Nucleus accumbens (tissue), 56 donors: Measurements from ENCODE around the gene EXOC3L4.
A peak's percentile ranks its signal among the peaks of the same experiment; 100 is the strongest.
"Not testable (repeated sequence)": the region's sequence is repeated elsewhere in the genome, so short reads cannot be mapped to it uniquely, and the experiment has no call there.

Source experiments
- DNase-seq, 56 donors: peaks; one replicate each; lab custom pipeline; 2025; lab: John Stamatoyannopoulos, UW

Gene EXOC3L4

GRCh38 chr14:103117499-103117898 lies 23.0 kb downstream of the EXOC3L4 start:
- DNase-seq, result not testable (repeated sequence)

- peak in 16 of 56 donors; percentile 12 to 73 (median 34) for DNase-seq
These were observed 23.6 kb downstream of the EXOC3L4 start for GRCh38 chr14:103118018-103118662.

GRCh38 chr14:103118663-103119404 lies 24.3 kb downstream of the EXOC3L4 start:
- peak in 11 of 56 donors; percentile 13 to 59 (median 31) for DNase-seq

GRCh38 chr14:103119527-103119926 lies 25.0 kb downstream of the EXOC3L4 start:
- DNase-seq, result not testable (repeated sequence)

- DNase-seq, result peak in 4 of 56 donors; percentile 44 to 52 (median 46)
These were observed 26.8 kb downstream of the EXOC3L4 start for GRCh38 chr14:103121121-103121845.

- peak in 2 of 56 donors; percentile 18 to 52 for DNase-seq
These were observed 27.5 kb downstream of the EXOC3L4 start for GRCh38 chr14:103121846-103122584.

- DNase-seq, result no peak
These were observed 28.0 kb downstream of the EXOC3L4 start for GRCh38 chr14:103122585-103122946.

- DNase-seq, result peak in 5 of 56 donors; percentile 8 to 73 (median 50)
These were observed 28.6 kb downstream of the EXOC3L4 start, which contains the start of gene TNFAIP2 for GRCh38 chr14:103122947-103123633. Gene TNFAIP2 (plus strand): TSS chr14:103123461. CDS start chr14:103126458, 2,997 bp downstream.

GRCh38 chr14:103123634-103124500 lies 29.3 kb downstream of the EXOC3L4 start:
- no peak for DNase-seq

- DNase-seq, result no peak
These were observed 30.0 kb downstream of the EXOC3L4 start for GRCh38 chr14:103124501-103125001.

GRCh38 chr14:103125098-103126070 lies 30.9 kb downstream of the EXOC3L4 start:
- DNase-seq, result no peak

GRCh38 chr14:103126088-103126872 lies 31.8 kb downstream of the EXOC3L4 start:
- DNase-seq, result no peak

- DNase-seq, result peak in 21 of 56 donors; percentile 15 to 56 (median 35)
These were observed 32.4 kb downstream of the EXOC3L4 start for GRCh38 chr14:103126873-103127304.

- no peak for DNase-seq
These were observed 32.8 kb downstream of the EXOC3L4 start for GRCh38 chr14:103127356-103127755.

- no peak for DNase-seq
These were observed 33.5 kb downstream of the EXOC3L4 start for GRCh38 chr14:103127861-103128598.
